GM12878 (cell line): ENCODE data around the gene TMEM192. TPM values are rescaled to one million over a fixed set of nuclear protein-coding genes. Genes with fewer than 3 reads are reported as not detected.

Source experiments
- BHLHE40 ChIP-seq, 2 experiments: fragments of 450-650 bp in 1 of 2; IDR thresholded peaks; 2 replicates each; pipeline ENCODE4 v1.6.1; 2011 to 2017; ENCODE audit warnings: low read depth in 2 of 2, borderline replicate concordance in 1 of 2, improper control_type of control experiment in 1 of 2, low read length in 1 of 2, mild to moderate bottlenecking in 1 of 2
- CEBPB ChIP-seq, 2 experiments: fragments of 150-350 bp in 1 of 2; IDR thresholded peaks; 2 replicates each; pipeline ENCODE4 v1.6.1; 2012 to 2014; ENCODE audit warnings: low read depth in 2 of 2, low read length in 2 of 2, borderline replicate concordance in 1 of 2, inconsistent platforms in 1 of 2
- CREB1 ChIP-seq: IDR thresholded peaks from 2 replicates; pipeline ENCODE4 v1.6.1; 2012; ENCODE audit warnings: low read depth, mild to moderate bottlenecking, inconsistent platforms
- E2F4 ChIP-seq: IDR thresholded peaks from 2 replicates; pipeline ENCODE4 v1.6.1; 2012; ENCODE audit warnings: low read depth, low read length, improper control_type of control experiment
- E2F8 ChIP-seq: fragments of 450-650 bp; IDR thresholded peaks from 2 replicates; pipeline ENCODE4 v1.6.1; 2018; ENCODE audit warnings: mild to moderate bottlenecking, low read depth, moderate library complexity; ENCODE audit not compliant: partially characterized antibody
- ELK1 ChIP-seq: IDR thresholded peaks from 2 replicates; pipeline ENCODE4 v1.6.1; 2012; ENCODE audit warnings: low read depth, low read length, improper control_type of control experiment
- FOXK2 ChIP-seq: fragments of 450-650 bp; IDR thresholded peaks from 2 replicates; pipeline ENCODE4 v1.6.1; 2017; ENCODE audit warnings: mild to moderate bottlenecking, moderate library complexity
- HDGF ChIP-seq: fragments of 450-650 bp; IDR thresholded peaks from 2 replicates; pipeline ENCODE4 v1.6.1; 2016; ENCODE audit warnings: antibody characterized with exemption
- IKZF1 ChIP-seq: fragments of 450-650 bp; conservative IDR thresholded peaks from 2 replicates; pipeline ENCODE4 v1.6.1; 2017; ENCODE audit warnings: antibody characterized with exemption, mild to moderate bottlenecking
- JUNB ChIP-seq: IDR thresholded peaks from 2 replicates; pipeline ENCODE4 v1.6.1; 2016; ENCODE audit warnings: antibody characterized with exemption, mild to moderate bottlenecking
- NBN ChIP-seq: fragments of 450-650 bp; IDR thresholded peaks from 2 replicates; pipeline ENCODE4 v1.6.1; 2016
- NFYB ChIP-seq: IDR thresholded peaks from 2 replicates; pipeline ENCODE4 v1.6.1; 2011; ENCODE audit warnings: low read depth, mild to moderate bottlenecking, low read length, improper control_type of control experiment, moderate library complexity; ENCODE audit not compliant: insufficient read depth
- PAX8 ChIP-seq: fragments of 450-650 bp; IDR thresholded peaks from 2 replicates; pipeline ENCODE4 v1.6.1; 2017; ENCODE audit warnings: mild to moderate bottlenecking, moderate library complexity
- RAD51 ChIP-seq: fragments of 450-650 bp; IDR thresholded peaks from 2 replicates; pipeline ENCODE4 v1.6.1; 2016; ENCODE audit warnings: moderate library complexity, mild to moderate bottlenecking, inconsistent platforms
- RB1 ChIP-seq: fragments of 450-650 bp; formaldehyde crosslinking; IDR thresholded peaks from 2 replicates; pipeline ENCODE4 v1.6.1; 2017; ENCODE audit warnings: mild to moderate bottlenecking, borderline replicate concordance
- RFX5 ChIP-seq: IDR thresholded peaks from 2 replicates; pipeline ENCODE4 v1.6.1; 2011; ENCODE audit warnings: low read depth, low read length, improper control_type of control experiment
- SMARCA5 ChIP-seq: fragments of 450-650 bp; IDR thresholded peaks from 2 replicates; pipeline ENCODE4 v1.6.1; 2017; ENCODE audit warnings: mild to moderate bottlenecking
- SP1 ChIP-seq: IDR thresholded peaks from one replicate; pipeline ENCODE4 v1.6.1; 2011; ENCODE audit warnings: low read depth, low read length
- SREBF2 ChIP-seq: IDR thresholded peaks from 2 replicates; pipeline ENCODE4 v1.6.1; 2012; ENCODE audit warnings: mild to moderate bottlenecking, low read length
- YY1 ChIP-seq: IDR thresholded peaks from 2 replicates; pipeline ENCODE4 v1.6.1; 2011; ENCODE audit warnings: low read depth, mild to moderate bottlenecking, low read length
- ZBED1 ChIP-seq: IDR thresholded peaks from 2 replicates; pipeline ENCODE4 v1.6.1; 2016; ENCODE audit warnings: borderline replicate concordance
- polyA plus RNA-seq, 11 experiments: library from polyadenylated mRNA; depleted of rRNA in 4 of 11; unstranded in 6 of 11; stranded (reverse) in 5 of 11; fragments of >200 nt; fragmentation: Nextera tagmentation in 4 of 11; fragmentation: Illumina TruSeq in 1 of 11; extraction: Ambion mirVana in 4 of 11; extraction: Trizol in 1 of 11; gene quantifications; 1 replicate in 1 of 11; 2 replicates in 10 of 11; pipeline versions ENCODE4 v1.2.1 to v1.2.3, GENCODE V29; 2011 to 2016; ENCODE audit warnings: inconsistent platforms in 2 of 11, missing spikeins in 2 of 11, low read depth in 1 of 11
- total RNA-seq, 4 experiments: library from RNA; depleted of rRNA in 3 of 4; stranded (reverse); fragments of >200 nt in 3 of 4; fragmentation: Illumina TruSeq in 1 of 4; extraction: Trizol in 1 of 4; gene quantifications; 2 replicates each; pipeline versions ENCODE4 v1.2.1 to v1.2.3, GENCODE V29; 2013 to 2021

TMEM192 gene
- total and polyA plus RNA-seq, 10 of the 15 experiments (the other 5 are each of a cell fraction or from before 2014, with no cell fraction given) = 1.8 to 16.0 (median 10.0) TPM

GRCh38 chr4:165112368-165113121 is at the start of gene TMEM192 (continued):
- TF ChIP-seq CEBPB (IDR thresholded peaks at IDR 0.05; ENCODE audit: borderline replicate concordance in 1 of 2, low read depth in 2 of 2, low read length in 2 of 2) (no peak), E2F8 (no peak), RB1 (peak; percentile 84; the same call in 1 of the 2 replicates), SP1 (peak; percentile 52), SREBF2 (no peak), CREB1 (peak; percentile 51), ELK1 (peak; percentile 25; the same call in 1 of the 2 replicates), RAD51 (peak; percentile 92), JUNB (no peak), NFYB (peak; percentile 91), SMARCA5 (peak; percentile 73), RFX5 (no peak), NBN (0 out of 2 replicates have a peak, but pooled peaks have one; percentile 17), YY1 (peak; percentile 86), FOXK2 (no peak), ZBED1 (no peak), PAX8 (no peak), E2F4 (no peak), IKZF1 (peak; percentile 78), HDGF (peak; percentile 87), BHLHE40 (IDR thresholded peaks at IDR 0.05; ENCODE audit: borderline replicate concordance in 1 of 2, low read depth in 2 of 2, low read length in 1 of 2) (peak; percentile 91 to 98)
